Osteoblast (primary cell): Measurements from ENCODE around the gene NCK2. TPM values are rescaled to one million over a fixed set of nuclear protein-coding genes. Genes with fewer than 3 reads are reported as not detected.

ENCODE experiments used
- DNase-seq: peaks from one replicate; pipeline ENCODE4 v3.0.0; 2011; ENCODE audit warnings: low spot score, mixed read lengths; ENCODE audit not compliant: insufficient read length; ENCODE audit errors: missing footprints
- H2AFZ ChIP-seq: 2 replicates; pipeline ENCODE4 v1.6.0; 2011; ENCODE audit warnings: mild to moderate bottlenecking, low read length
- H3K27ac ChIP-seq: 2 replicates; pipeline ENCODE4 v1.5.1; 2011; ENCODE audit warnings: mild to moderate bottlenecking, low read depth, low read length, moderate library complexity
- H3K27me3 ChIP-seq: 2 replicates; pipeline ENCODE4 v1.6.0; 2012; ENCODE audit warnings: mild to moderate bottlenecking, control low read depth, inconsistent platforms, low read length, moderate library complexity; ENCODE audit not compliant: insufficient read depth
- H3K36me3 ChIP-seq: 2 replicates; pipeline ENCODE4 v1.5.1; 2011; ENCODE audit warnings: mild to moderate bottlenecking, low read length, control low read depth, moderate library complexity; ENCODE audit not compliant: insufficient read depth
- H3K4me1 ChIP-seq: 2 replicates; pipeline ENCODE4 v1.5.1; 2011; ENCODE audit warnings: mild to moderate bottlenecking, low read length, control low read depth, moderate library complexity; ENCODE audit not compliant: insufficient read depth
- H3K4me2 ChIP-seq: 2 replicates; pipeline ENCODE4 v1.6.0; 2011; ENCODE audit warnings: mild to moderate bottlenecking, low read length; ENCODE audit not compliant: insufficient read depth
- H3K4me3 ChIP-seq: fragments of 200-600 bp; sonication (generic); 3 replicates; pipeline ENCODE4 v1.5.1; 2012; ENCODE audit warnings: mild to moderate bottlenecking, low read length, inconsistent platforms; ENCODE audit not compliant: insufficient read depth
- H3K79me2 ChIP-seq: 2 replicates; pipeline ENCODE4 v1.6.0; 2012; ENCODE audit warnings: mild to moderate bottlenecking, low read length, control low read depth, inconsistent platforms; ENCODE audit not compliant: insufficient read depth
- H3K9me3 ChIP-seq: 2 replicates; pipeline ENCODE4 v1.5.1; 2011; ENCODE audit warnings: low read depth, low read length, control low read depth
- H4K20me1 ChIP-seq: 2 replicates; pipeline ENCODE4 v1.6.0; 2012; ENCODE audit warnings: mild to moderate bottlenecking, low read length, control low read depth; ENCODE audit not compliant: insufficient read depth
- CTCF ChIP-seq: IDR thresholded peaks from 2 replicates; pipeline ENCODE4 v1.5.1; 2011; ENCODE audit warnings: mild to moderate bottlenecking, low read depth, low read length, moderate library complexity; ENCODE audit errors: extremely low read depth
- total RNA-seq: library from RNA; depleted of rRNA; stranded (reverse); fragments of >200 nt; gene quantifications from 2 replicates; pipeline ENCODE4 v1.2.3, GENCODE V29; 2012

The NCK2 gene
- total RNA-seq, 1 donor = 28.6 TPM

- Histone ChIP-seq H3K4me1 (no peaks in the 10 kb centered on the region), H3K36me3 (no peaks in the 10 kb centered on the region), H3K79me2 (peaks cover 22% of the 10 kb centered on the region), H2AFZ (no peak overlapping the region), H3K9me3 (no peaks in the 10 kb centered on the region), H3K27me3 (no peaks in the 10 kb centered on the region), H4K20me1 (peaks cover 13% of the 10 kb centered on the region), H3K27ac (no peak overlapping the region), H3K4me3 (no peak overlapping the region), H3K4me2 (no peak overlapping the region)
- no peak for TF ChIP-seq CTCF
- DNase-seq = no peak
These were observed 96.8 kb downstream of the NCK2 start for GRCh38 chr2:105841551-105841950.

- no peak overlapping the region for H3K4me3 ChIP-seq
- H2AFZ ChIP-seq = no peak overlapping the region
- no peak for DNase-seq
- TF ChIP-seq CTCF = no peak
- H3K79me2 ChIP-seq = peaks cover 14% of the 10 kb centered on the region
- peaks cover 5% of the 10 kb centered on the region for H4K20me1 ChIP-seq
- no peak overlapping the region for H3K27ac ChIP-seq
- H3K4me1 ChIP-seq = no peaks in the 10 kb centered on the region
- H3K36me3 ChIP-seq = no peaks in the 10 kb centered on the region
- H3K4me2 ChIP-seq = no peak overlapping the region
- no peaks in the 10 kb centered on the region for H3K27me3 ChIP-seq
- H3K9me3 ChIP-seq = no peaks in the 10 kb centered on the region
These were observed 97.8 kb downstream of the NCK2 start for GRCh38 chr2:105842555-105842954.

- Histone ChIP-seq H3K4me3 (no peak overlapping the region), H3K4me1 (no peaks in the 10 kb centered on the region), H2AFZ (no peak overlapping the region), H3K27ac (no peak overlapping the region), H3K9me3 (no peaks in the 10 kb centered on the region), H4K20me1 (no peaks in the 10 kb centered on the region), H3K27me3 (no peaks in the 10 kb centered on the region), H3K4me2 (no peak overlapping the region), H3K36me3 (no peaks in the 10 kb centered on the region), H3K79me2 (peaks cover 9% of the 10 kb centered on the region)
- no peak for DNase-seq
- TF ChIP-seq CTCF = no peak
These were observed 99.0 kb downstream of the NCK2 start for GRCh38 chr2:105843476-105844374.

- no peak for DNase-seq
- Histone ChIP-seq H3K79me2 (peaks cover 3% of the 10 kb centered on the region), H3K36me3 (no peaks in the 10 kb centered on the region), H3K27ac (no peak overlapping the region), H3K4me2 (no peak overlapping the region), H2AFZ (no peak overlapping the region), H3K4me1 (no peaks in the 10 kb centered on the region), H3K27me3 (no peaks in the 10 kb centered on the region), H3K4me3 (no peak overlapping the region), H3K9me3 (no peaks in the 10 kb centered on the region), H4K20me1 (no peaks in the 10 kb centered on the region)
- TF ChIP-seq CTCF = no peak
These were observed 101.3 kb downstream of the NCK2 start for GRCh38 chr2:105845976-105846375.
